NB4 (cell line): Measurements from ENCODE around the gene VGLL4.

Source experiments
- CTCF ChIP-seq: IDR thresholded peaks from one replicate; pipeline ENCODE4 v1.5.1; 2012; ENCODE audit warnings: low read depth, low read length
- MAX ChIP-seq: IDR thresholded peaks from 2 replicates; pipeline ENCODE4 v1.6.1; 2011; ENCODE audit warnings: low read depth, low read length

- TF ChIP-seq MAX (no peak), CTCF (no peak)
These were observed 120.1 kb downstream of the VGLL4 start for GRCh38 chr3:11523572-11524101.
